Duodenal mucosa (tissue), 2 donors: ENCODE measurements around the gene ZNF532.

ENCODE experiments used
- H3K27ac ChIP-seq: one replicate; pipeline ENCODE4 v1.7.0; 2013; ENCODE audit warnings: low read depth, low read length
- H3K27me3 ChIP-seq, 2 donors: one replicate each; pipeline ENCODE4 v1.7.0; 2013; ENCODE audit warnings: low read length in 2 of 2, control low read depth in 1 of 2; ENCODE audit not compliant: insufficient read depth in 2 of 2, control insufficient read depth in 1 of 2
- H3K36me3 ChIP-seq, 2 donors: one replicate each; pipeline ENCODE4 v1.7.0; 2013; ENCODE audit warnings: low read length in 2 of 2, control low read depth in 1 of 2; ENCODE audit not compliant: insufficient read depth in 2 of 2, control insufficient read depth in 1 of 2
- H3K4me1 ChIP-seq, 2 donors: one replicate each; pipeline ENCODE4 v1.7.0; 2013; ENCODE audit warnings: low read length in 2 of 2, control low read depth in 1 of 2; ENCODE audit not compliant: insufficient read depth in 2 of 2, control insufficient read depth in 1 of 2
- H3K4me3 ChIP-seq, 2 donors: one replicate each; pipeline ENCODE4 v1.7.0; 2013; ENCODE audit warnings: low read length in 2 of 2, low read depth in 1 of 2
- H3K9ac ChIP-seq, 2 donors: one replicate each; pipeline ENCODE4 v1.7.0; 2013; ENCODE audit warnings: low read length in 2 of 2, low read depth in 1 of 2
- H3K9me3 ChIP-seq, 2 donors: one replicate each; pipeline ENCODE4 v1.7.0; 2013; ENCODE audit warnings: low read length in 2 of 2, control low read depth in 1 of 2; ENCODE audit not compliant: control insufficient read depth in 1 of 2

The ZNF532 gene

DNA sequence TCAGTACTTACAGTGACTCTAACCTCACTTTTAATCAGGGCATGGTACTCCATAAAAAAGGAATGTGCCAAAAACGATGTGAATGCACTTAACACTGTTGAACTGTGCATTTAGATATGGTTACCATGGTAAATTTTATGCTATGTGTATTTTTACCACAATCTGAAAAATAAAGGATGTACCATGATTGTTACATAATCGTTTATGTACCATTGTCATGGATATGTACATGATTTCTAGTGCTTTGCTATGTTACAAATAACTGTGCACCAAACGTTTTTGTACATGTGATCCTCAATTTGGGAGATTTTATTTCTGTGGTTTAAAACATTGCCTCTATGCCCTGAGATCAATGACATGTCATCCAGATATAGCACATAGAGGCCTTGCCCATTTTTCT is 21.8 kb downstream of the ZNF532 start:
- Histone ChIP-seq H3K4me3 (no peak overlapping the region), H3K27ac (no peak overlapping the region), H3K27me3 (no peaks in the 10 kb centered on the region), H3K9me3 (no peaks in the 10 kb centered on the region), H3K36me3 (no peaks in the 10 kb centered on the region), H3K4me1 (peaks cover 0 to 12% of the 10 kb centered on the region in 2 donors), H3K9ac (no peak overlapping the region)

DNA sequence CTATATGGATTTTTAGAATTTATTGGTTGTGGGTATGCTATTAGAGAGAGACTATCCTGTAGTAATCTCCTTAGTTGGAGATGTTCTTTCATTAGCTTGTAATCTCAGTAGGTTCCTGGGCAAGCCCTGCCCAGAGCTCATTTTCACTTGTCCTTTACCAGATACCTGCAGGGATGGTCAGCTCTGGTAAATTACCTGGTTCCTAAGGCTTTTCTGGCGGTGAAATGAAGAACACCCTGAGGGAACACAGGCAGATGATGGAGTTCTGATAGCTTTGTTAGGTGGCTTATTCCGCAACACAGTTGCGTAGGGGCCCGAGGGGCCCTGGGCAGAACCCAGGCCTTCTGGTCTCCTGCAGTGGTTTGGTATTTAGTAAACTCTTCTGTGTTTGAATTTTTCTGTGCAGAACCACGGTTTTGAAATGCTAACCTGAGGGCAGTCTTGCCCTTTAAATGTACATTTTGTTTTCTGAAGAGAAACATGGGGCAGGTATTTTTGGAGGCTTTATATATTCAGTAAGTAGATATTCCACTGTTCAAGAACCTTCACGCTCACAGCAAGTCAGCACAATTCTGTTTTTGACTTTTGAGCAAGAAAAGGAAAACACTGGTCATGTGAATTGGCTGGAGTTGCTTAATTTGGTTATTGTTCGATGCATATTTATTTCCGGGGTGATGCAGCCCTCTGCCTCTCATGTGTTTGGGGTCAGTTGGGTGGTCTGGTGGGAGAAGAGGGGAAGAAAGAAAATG is 22.4 kb downstream of the ZNF532 start:
- H3K4me1 ChIP-seq: peaks cover 0 to 16% of the 10 kb centered on the region in 2 donors
- no peaks in the 10 kb centered on the region for H3K27me3 ChIP-seq
- no peak overlapping the region for H3K9ac ChIP-seq
- H3K4me3 ChIP-seq: no peak overlapping the region
- no peaks in the 10 kb centered on the region for H3K9me3 ChIP-seq
- no peaks in the 10 kb centered on the region for H3K36me3 ChIP-seq
- H3K27ac ChIP-seq: peak overlapping the region; percentile 4

DNA sequence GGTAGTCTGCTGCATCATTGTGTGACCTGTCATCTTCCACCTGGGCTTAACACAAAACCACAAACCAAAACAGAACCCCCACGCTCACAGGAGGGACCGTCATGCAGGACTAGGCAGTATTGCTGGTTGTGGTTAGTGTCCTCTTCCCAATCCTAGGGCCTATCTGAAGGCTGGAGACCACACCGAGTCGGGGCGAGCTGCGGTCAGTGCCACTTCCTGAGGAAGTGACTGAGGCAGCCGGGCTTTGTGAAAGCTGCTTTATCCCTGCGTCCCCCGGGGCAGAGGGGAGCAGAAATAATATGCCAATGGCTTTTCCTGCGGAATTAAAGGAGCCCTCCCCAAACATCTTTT is 22.9 kb downstream of the ZNF532 start:
- peaks cover 0 to 16% of the 10 kb centered on the region in 2 donors for H3K4me1 ChIP-seq
- H3K27ac ChIP-seq: peak overlapping the region; percentile 4
- H3K27me3 ChIP-seq: no peaks in the 10 kb centered on the region
- H3K9ac ChIP-seq: no peak overlapping the region
- H3K4me3 ChIP-seq: no peak overlapping the region
- no peaks in the 10 kb centered on the region for H3K36me3 ChIP-seq
- no peaks in the 10 kb centered on the region for H3K9me3 ChIP-seq

DNA sequence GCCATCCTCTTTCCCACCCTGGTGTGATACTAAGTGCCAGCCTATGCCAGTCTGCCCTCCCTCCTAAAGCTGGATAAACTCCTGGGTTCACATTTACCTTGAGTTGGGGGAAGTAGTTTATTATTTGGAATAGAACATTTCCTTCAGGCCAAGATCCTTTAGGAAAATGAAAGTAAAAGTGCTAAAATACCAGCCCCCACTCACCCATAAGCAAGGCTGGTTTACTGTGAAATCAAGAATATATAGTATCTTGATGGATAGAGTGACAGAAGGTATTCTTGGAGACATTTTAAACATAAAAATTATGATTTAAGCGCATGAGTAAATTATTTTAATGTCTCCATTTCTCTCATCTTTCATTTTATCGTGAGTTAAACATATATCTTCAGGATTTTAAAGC is 27.1 kb downstream of the ZNF532 start:
- H3K9me3 ChIP-seq: no peaks in the 10 kb centered on the region
- H3K9ac ChIP-seq: no peak overlapping the region
- H3K4me1 ChIP-seq: peaks cover 10 to 15% of the 10 kb centered on the region in 2 donors
- peak overlapping the region in 1 of 2 donors; percentile 22 for H3K4me3 ChIP-seq
- H3K36me3 ChIP-seq: no peaks in the 10 kb centered on the region
- H3K27ac ChIP-seq: no peak overlapping the region
- H3K27me3 ChIP-seq: no peaks in the 10 kb centered on the region

DNA sequence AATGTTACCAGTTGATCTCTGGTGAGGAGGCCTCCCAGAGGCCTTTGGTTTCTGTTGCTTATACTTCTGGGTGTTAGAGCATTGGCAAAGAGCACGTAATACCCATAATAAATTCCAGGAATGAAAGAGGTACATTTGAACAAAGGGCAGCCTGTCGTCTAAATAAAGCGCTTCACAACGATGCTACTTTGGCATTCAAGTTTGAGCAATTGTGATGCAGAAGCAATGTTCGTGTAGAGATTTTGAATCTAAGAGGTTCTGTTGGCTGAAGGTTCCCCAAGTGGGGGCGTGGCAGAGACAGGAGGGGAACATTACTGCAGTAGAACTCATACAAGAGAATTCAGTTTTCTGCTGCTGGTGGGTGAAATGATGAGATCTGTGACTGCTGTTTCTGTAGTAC is 27.8 kb downstream of the ZNF532 start:
- H3K9me3 ChIP-seq: no peaks in the 10 kb centered on the region
- no peak overlapping the region for H3K4me3 ChIP-seq
- H3K27me3 ChIP-seq: no peaks in the 10 kb centered on the region
- H3K9ac ChIP-seq: no peak overlapping the region
- H3K36me3 ChIP-seq: no peaks in the 10 kb centered on the region
- peaks cover 8 to 10% of the 10 kb centered on the region in 2 donors for H3K4me1 ChIP-seq
- H3K27ac ChIP-seq: no peak overlapping the region

DNA sequence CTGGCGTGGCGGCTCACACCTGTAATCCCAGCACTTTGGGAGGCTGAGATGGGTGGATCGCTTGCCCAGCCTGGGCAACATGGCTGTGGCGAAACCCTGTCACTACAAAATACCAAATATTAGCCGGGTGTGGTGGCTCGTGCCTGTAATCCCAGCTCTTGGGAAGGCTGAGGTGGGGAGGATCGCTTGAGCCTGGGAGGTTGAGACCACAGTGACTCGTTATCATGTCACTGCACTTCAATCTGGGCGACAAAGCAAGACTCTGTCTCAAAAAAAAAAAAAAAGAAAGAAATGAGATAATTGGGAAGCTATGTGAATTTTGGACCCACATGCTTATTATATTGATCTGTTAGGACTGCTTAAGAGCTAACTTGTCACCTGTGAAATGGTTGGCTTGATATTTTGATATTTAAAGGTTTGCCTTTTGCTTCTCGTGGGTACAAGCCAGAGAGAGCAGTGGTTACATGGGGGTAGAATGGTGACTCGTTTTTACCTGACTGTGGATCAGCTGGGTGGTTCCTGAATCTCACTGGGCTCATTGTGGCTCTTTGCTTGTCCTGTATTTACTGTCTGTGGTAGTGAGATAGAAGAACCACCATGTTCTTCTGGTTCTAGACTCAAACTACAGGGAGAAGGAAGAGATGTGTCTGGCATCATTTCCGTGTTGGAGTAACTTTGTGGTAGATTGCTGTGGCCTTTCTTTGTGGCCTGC is 28.9 kb downstream of the ZNF532 start:
- Histone ChIP-seq H3K4me1 (peaks cover 7 to 10% of the 10 kb centered on the region in 2 donors), H3K27me3 (no peaks in the 10 kb centered on the region), H3K4me3 (no peak overlapping the region), H3K27ac (no peak overlapping the region), H3K9me3 (no peaks in the 10 kb centered on the region), H3K9ac (no peak overlapping the region), H3K36me3 (no peaks in the 10 kb centered on the region)

DNA sequence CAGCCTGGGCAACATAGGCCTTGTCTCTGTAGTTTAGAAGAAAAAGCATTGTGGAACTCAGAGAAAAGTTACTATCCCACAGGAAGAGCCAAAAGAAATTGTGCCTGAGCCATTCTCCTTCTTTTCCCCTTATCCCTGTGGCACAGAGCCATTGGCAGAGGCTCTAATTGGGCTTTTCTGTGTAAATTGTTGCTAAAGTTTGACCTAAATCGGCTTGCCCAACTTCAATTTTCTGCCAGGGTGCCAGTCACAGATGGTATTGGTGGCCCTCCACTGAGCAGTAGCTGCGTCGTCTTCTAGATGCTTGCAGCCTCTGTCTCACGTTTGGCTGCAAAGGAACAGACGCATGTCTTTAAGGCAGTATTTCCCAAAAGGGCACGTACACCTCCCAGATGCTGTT is 30.3 kb downstream of the ZNF532 start:
- H3K4me1 ChIP-seq: peaks cover 7 to 10% of the 10 kb centered on the region in 2 donors
- H3K27ac ChIP-seq: no peak overlapping the region
- H3K27me3 ChIP-seq: no peaks in the 10 kb centered on the region
- H3K36me3 ChIP-seq: no peaks in the 10 kb centered on the region
- H3K9me3 ChIP-seq: no peaks in the 10 kb centered on the region
- H3K4me3 ChIP-seq: no peak overlapping the region
- H3K9ac ChIP-seq: no peak overlapping the region

DNA sequence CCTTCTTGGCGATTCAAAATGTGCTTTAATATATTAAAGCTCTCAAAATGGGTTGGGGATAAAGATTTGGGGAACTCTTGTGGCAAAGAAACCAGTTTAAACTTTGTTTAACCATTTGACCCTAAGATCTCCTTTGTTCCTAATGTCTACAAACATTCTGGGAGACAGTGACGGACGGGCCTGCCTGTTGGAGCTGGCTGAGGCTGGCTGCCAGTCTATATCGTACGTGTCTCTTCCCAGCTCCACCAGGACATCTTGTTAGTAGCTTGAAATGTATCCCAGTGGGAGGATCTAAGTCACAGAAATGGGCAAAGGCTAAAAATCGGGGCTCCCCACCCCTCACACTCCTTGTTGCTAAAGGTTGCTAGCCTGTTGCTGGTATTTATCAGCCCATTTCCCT is 30.7 kb downstream of the ZNF532 start:
- H3K9ac ChIP-seq: no peak overlapping the region
- H3K9me3 ChIP-seq: no peaks in the 10 kb centered on the region
- no peaks in the 10 kb centered on the region for H3K27me3 ChIP-seq
- peaks cover 7 to 10% of the 10 kb centered on the region in 2 donors for H3K4me1 ChIP-seq
- H3K27ac ChIP-seq: no peak overlapping the region
- H3K4me3 ChIP-seq: no peak overlapping the region
- no peaks in the 10 kb centered on the region for H3K36me3 ChIP-seq

DNA sequence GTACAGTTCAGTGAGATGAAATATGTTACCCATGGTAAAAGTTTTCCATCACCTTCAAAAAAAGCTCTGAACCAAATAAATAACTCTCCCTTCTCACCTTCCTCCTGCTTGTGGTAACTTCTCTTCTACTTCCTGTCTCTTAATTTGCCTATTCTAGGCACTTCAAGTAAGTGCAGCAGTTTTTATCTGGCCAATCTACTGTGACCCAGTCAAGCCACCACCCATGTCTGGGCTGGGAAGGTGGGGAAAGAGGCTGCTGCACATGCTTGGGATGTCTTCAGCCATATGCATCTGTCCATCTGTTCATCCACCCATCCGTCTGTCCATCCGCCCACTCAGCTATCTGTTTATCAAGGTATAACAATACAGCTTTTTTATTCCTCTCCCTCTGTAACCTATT is 31.6 kb downstream of the ZNF532 start:
- Histone ChIP-seq H3K27me3 (no peaks in the 10 kb centered on the region), H3K4me3 (no peak overlapping the region), H3K9ac (no peak overlapping the region), H3K27ac (no peak overlapping the region), H3K4me1 (peaks cover 6 to 10% of the 10 kb centered on the region in 2 donors), H3K36me3 (no peaks in the 10 kb centered on the region), H3K9me3 (no peaks in the 10 kb centered on the region)

DNA sequence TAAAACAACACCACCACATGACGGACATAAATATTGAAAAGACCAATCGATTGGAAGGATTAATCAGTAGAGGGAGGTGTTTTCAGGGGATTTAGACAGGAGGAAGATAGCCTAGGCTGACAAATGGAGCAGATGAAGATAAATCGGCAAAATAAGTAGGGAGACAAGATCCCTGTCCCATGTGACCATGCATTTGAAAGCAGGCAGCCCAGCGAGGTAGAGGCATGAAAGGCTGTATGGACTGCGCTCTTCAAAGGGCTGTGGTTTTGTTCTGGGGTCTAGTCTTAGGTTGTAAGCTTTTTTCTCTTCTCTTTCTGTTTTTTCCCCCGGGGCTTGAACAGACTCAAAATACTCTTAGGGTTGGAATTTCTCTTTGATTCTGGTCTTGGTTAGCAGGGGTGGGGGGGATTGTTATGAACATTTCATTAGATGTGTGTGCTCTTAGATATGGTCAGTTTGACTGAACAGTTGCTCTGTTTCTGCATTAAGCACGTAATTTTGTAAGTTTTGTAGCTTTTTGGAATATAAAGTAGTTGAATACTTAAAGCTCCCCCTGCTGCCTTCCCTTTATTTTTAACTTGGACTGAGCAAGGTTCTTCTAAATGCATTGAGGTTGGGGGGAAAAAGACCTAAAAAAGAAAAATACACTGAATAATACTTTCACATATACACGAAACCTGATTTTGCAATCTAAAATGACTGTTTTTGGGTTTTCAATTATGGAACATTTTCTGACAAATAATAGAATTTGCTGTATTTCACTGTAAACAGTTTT is 32.2 kb downstream of the ZNF532 start:
- Histone ChIP-seq H3K27me3 (no peaks in the 10 kb centered on the region), H3K36me3 (peaks cover 0 to 2% of the 10 kb centered on the region in 2 donors), H3K9ac (no peak overlapping the region), H3K27ac (no peak overlapping the region), H3K4me1 (peaks cover 0 to 10% of the 10 kb centered on the region in 2 donors), H3K4me3 (no peak overlapping the region), H3K9me3 (no peaks in the 10 kb centered on the region)
